Measurements from ENCODE around the gene TENM4.

DNA sequence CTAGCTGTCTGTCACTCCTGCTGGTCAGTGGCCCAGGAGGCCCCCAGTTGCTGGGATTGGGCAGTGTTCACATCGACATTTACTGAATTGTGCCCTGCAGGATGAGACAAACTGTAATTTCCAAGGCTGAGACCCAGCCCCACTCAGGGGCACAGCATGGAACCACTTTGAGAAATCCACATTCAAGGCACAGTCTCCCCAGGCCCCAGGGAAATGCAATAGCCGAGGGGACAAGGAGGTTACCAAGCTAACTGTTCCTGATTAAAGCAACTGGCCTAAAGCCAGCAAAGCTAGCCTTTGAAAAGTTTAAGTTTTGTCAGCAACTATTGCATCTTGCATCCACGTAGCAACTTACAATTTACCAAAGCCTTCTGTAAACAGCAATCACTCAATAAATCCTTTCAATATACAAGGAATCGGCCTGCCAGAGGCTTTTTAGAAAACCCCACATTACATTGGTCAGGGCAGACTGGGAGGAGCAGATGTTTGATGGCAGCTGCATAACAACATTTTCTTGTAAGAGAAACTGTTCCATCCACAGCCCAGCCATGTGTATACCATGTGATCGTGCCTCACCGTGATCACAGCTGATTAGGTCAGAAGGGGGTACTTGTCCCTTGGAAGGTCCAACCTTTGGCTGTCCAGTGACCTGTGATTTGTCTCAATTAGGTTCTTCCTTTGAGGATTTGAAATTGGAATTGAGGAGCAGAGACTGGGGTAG, 103.9 kb downstream of the TENM4 start:
- TF ChIP-seq RARB (CRISPR knock-in tag; IDR thresholded peaks at IDR 0.05), result no peak
- no peak for TF ChIP-seq GLIS3 (CRISPR knock-in tag; IDR thresholded peaks at IDR 0.05)
- no peak for TF ChIP-seq BACH2 (CRISPR knock-in tag; IDR thresholded peaks at IDR 0.05; ENCODE audit: borderline replicate concordance)
- no peak for TF ChIP-seq CSDC2 (CRISPR knock-in tag; IDR thresholded peaks at IDR 0.05)
- no peak for TF ChIP-seq ARNTL (CRISPR knock-in tag; IDR thresholded peaks at IDR 0.05; ENCODE audit: borderline replicate concordance, low read depth)
- TF ChIP-seq ZFP3 (CRISPR knock-in tag; IDR thresholded peaks at IDR 0.05), result no peak
- TF ChIP-seq ZFP30 (CRISPR knock-in tag; IDR thresholded peaks at IDR 0.05), result no peak
- no peak for TF ChIP-seq TCF4 (CRISPR knock-in tag; IDR thresholded peaks at IDR 0.05; ENCODE audit: borderline replicate concordance)
- no peak for TF ChIP-seq PPARA (CRISPR knock-in tag; IDR thresholded peaks at IDR 0.05; ENCODE audit: borderline replicate concordance)
- no peak for TF ChIP-seq ZNF565 (CRISPR knock-in tag; conservative IDR thresholded peaks at IDR 0.05; ENCODE audit: low read depth)
